GM12878 (cell line): ENCODE results near the gene TCF4. TPM values are rescaled to one million over a fixed set of nuclear protein-coding genes. Genes with fewer than 3 reads are reported as not detected.

Experiments
- CEBPZ ChIP-seq: fragments of 150-350 bp; IDR thresholded peaks from 2 replicates; pipeline ENCODE4 v1.6.1; 2016; ENCODE audit warnings: low read depth, low read length
- CTCF ChIP-seq, 3 experiments: IDR thresholded peaks in 2 of 3; conservative IDR thresholded peaks in 1 of 3; 2 replicates each; pipeline ENCODE4 v1.5.1; 2011; ENCODE audit warnings: low read depth in 3 of 3, low read length in 3 of 3, mild to moderate bottlenecking in 3 of 3, control low read depth in 2 of 3, moderate library complexity in 2 of 3, inconsistent platforms in 1 of 3, mixed read lengths in 1 of 3; ENCODE audit not compliant: control insufficient read depth in 2 of 3, insufficient read depth in 1 of 3; ENCODE audit errors: extremely low read depth in 1 of 3
- FOXM1 ChIP-seq: IDR thresholded peaks from 2 replicates; pipeline ENCODE4 v1.6.1; 2012; ENCODE audit warnings: low read depth, mild to moderate bottlenecking, inconsistent platforms, low read length, moderate library complexity
- GATAD2B ChIP-seq: fragments of 450-650 bp; conservative IDR thresholded peaks from 2 replicates; pipeline ENCODE4 v1.6.1; 2017; ENCODE audit warnings: low read depth, mild to moderate bottlenecking, moderate library complexity
- IRF3 ChIP-seq: fragments of 450-650 bp; IDR thresholded peaks from 2 replicates; pipeline ENCODE4 v1.6.1; 2014; ENCODE audit warnings: mild to moderate bottlenecking
- MAX ChIP-seq: IDR thresholded peaks from 2 replicates; pipeline ENCODE4 v1.6.1; 2012; ENCODE audit warnings: low read depth, low read length, improper control_type of control experiment
- MEF2B ChIP-seq: fragments of 450-650 bp; IDR thresholded peaks from 2 replicates; pipeline ENCODE4 v1.6.1; 2018; ENCODE audit warnings: mild to moderate bottlenecking, moderate library complexity; ENCODE audit not compliant: partially characterized antibody, poor library complexity, severe bottlenecking
- NKRF ChIP-seq: fragments of 450-650 bp; conservative IDR thresholded peaks from 2 replicates; pipeline ENCODE4 v1.6.1; 2017; ENCODE audit warnings: mild to moderate bottlenecking, moderate library complexity
- NR2F1 ChIP-seq: fragments of 450-650 bp; conservative IDR thresholded peaks from 2 replicates; pipeline ENCODE4 v1.6.1; 2017; ENCODE audit warnings: mild to moderate bottlenecking
- RB1 ChIP-seq: fragments of 450-650 bp; formaldehyde crosslinking; IDR thresholded peaks from 2 replicates; pipeline ENCODE4 v1.6.1; 2017; ENCODE audit warnings: mild to moderate bottlenecking, borderline replicate concordance
- RCOR1 ChIP-seq: conservative IDR thresholded peaks from 2 replicates; pipeline ENCODE4 v1.6.1; 2012; ENCODE audit warnings: low read depth, low read length, improper control_type of control experiment
- RELB ChIP-seq: fragments of 450-650 bp; IDR thresholded peaks from 2 replicates; pipeline ENCODE4 v1.6.1; 2017; ENCODE audit warnings: low read depth, mild to moderate bottlenecking, moderate library complexity
- TCF7 ChIP-seq: IDR thresholded peaks from 2 replicates; pipeline ENCODE4 v1.6.1; 2014; ENCODE audit warnings: antibody characterized with exemption, borderline replicate concordance
- YY1 ChIP-seq: IDR thresholded peaks from 2 replicates; pipeline ENCODE4 v1.6.1; 2011; ENCODE audit warnings: low read depth, mild to moderate bottlenecking, low read length
- ZBED1 ChIP-seq: IDR thresholded peaks from 2 replicates; pipeline ENCODE4 v1.6.1; 2016; ENCODE audit warnings: borderline replicate concordance
- ZNF24 ChIP-seq: fragments of 450-650 bp; IDR thresholded peaks from 2 replicates; pipeline ENCODE4 v1.6.1; 2017; ENCODE audit warnings: antibody characterized with exemption, mild to moderate bottlenecking
- ZNF384 ChIP-seq: IDR thresholded peaks from 2 replicates; pipeline ENCODE4 v1.6.1; 2012; ENCODE audit warnings: low read depth, mild to moderate bottlenecking, low read length, improper control_type of control experiment, borderline replicate concordance
- ZNF622 ChIP-seq: fragments of 450-650 bp; IDR thresholded peaks from 2 replicates; pipeline ENCODE4 v1.6.1; 2017; ENCODE audit warnings: mild to moderate bottlenecking, inconsistent platforms
- polyA plus RNA-seq, 11 experiments: library from polyadenylated mRNA; depleted of rRNA in 4 of 11; unstranded in 6 of 11; stranded (reverse) in 5 of 11; fragments of >200 nt; fragmentation: Nextera tagmentation in 4 of 11; fragmentation: Illumina TruSeq in 1 of 11; extraction: Ambion mirVana in 4 of 11; extraction: Trizol in 1 of 11; gene quantifications; 1 replicate in 1 of 11; 2 replicates in 10 of 11; pipeline versions ENCODE4 v1.2.1 to v1.2.3, GENCODE V29; 2011 to 2016; ENCODE audit warnings: inconsistent platforms in 2 of 11, missing spikeins in 2 of 11, low read depth in 1 of 11
- total RNA-seq, 4 experiments: library from RNA; depleted of rRNA in 3 of 4; stranded (reverse); fragments of >200 nt in 3 of 4; fragmentation: Illumina TruSeq in 1 of 4; extraction: Trizol in 1 of 4; gene quantifications; 2 replicates each; pipeline versions ENCODE4 v1.2.1 to v1.2.3, GENCODE V29; 2013 to 2021

Gene TCF4
- total and polyA plus RNA-seq, 10 of the 15 experiments (the other 5 are each of a cell fraction or from before 2014, with no cell fraction given) = 15.2 to 94.0 (median 31.5) TPM

GRCh38 chr18:55321265-55322177 is 266.5 kb downstream of the TCF4 start (continued):
- TF ChIP-seq IRF3 = no peak
- peak; percentile 68 for TF ChIP-seq ZNF384
- peak; percentile 79 for TF ChIP-seq NKRF
- peak; percentile 53 for TF ChIP-seq GATAD2B
- TF ChIP-seq CTCF (IDR thresholded peaks at IDR 0.05 in 2 of 3, conservative IDR thresholded peaks at IDR 0.05 in 1 of 3; ENCODE audit: control insufficient read depth in 2 of 3, extremely low read depth in 1 of 3, insufficient read depth in 1 of 3, low read depth in 3 of 3, low read length in 3 of 3) = no peak
- TF ChIP-seq ZNF24 = no peak
- peak; percentile 57; the same call in 1 of the 2 replicates for TF ChIP-seq RB1
- TF ChIP-seq MAX = 0 out of 2 replicates have a peak, but pooled peaks have one; percentile 49
- TF ChIP-seq NR2F1 = 0 out of 2 replicates have a peak, but pooled peaks have one; percentile 6
- TF ChIP-seq YY1 = peak; percentile 66; the same call in 1 of the 2 replicates
- TF ChIP-seq CEBPZ = no peak
- TF ChIP-seq ZNF622 = no peak
- peak; percentile 88 for TF ChIP-seq TCF7
- TF ChIP-seq MEF2B = peak; percentile 19
- TF ChIP-seq FOXM1 = 0 out of 2 replicates have a peak, but pooled peaks have one; percentile 39
- no peak for TF ChIP-seq RCOR1
- TF ChIP-seq RELB = peak; percentile 85
- TF ChIP-seq ZBED1 = no peak
